HG03432 (cell line): ENCODE results near the gene FAM237B.
A peak's percentile ranks its signal among the peaks of the same experiment; 100 is the strongest.

ENCODE experiments used
- ATAC-seq: cut with Tn5 transposase; IDR thresholded peaks from one replicate; pipeline ENCODE4 v1.9.1; 2021; ENCODE audit warnings: mild to moderate bottlenecking, moderate library complexity; ENCODE audit not compliant: unreplicated experiment

Gene FAM237B

DNA sequence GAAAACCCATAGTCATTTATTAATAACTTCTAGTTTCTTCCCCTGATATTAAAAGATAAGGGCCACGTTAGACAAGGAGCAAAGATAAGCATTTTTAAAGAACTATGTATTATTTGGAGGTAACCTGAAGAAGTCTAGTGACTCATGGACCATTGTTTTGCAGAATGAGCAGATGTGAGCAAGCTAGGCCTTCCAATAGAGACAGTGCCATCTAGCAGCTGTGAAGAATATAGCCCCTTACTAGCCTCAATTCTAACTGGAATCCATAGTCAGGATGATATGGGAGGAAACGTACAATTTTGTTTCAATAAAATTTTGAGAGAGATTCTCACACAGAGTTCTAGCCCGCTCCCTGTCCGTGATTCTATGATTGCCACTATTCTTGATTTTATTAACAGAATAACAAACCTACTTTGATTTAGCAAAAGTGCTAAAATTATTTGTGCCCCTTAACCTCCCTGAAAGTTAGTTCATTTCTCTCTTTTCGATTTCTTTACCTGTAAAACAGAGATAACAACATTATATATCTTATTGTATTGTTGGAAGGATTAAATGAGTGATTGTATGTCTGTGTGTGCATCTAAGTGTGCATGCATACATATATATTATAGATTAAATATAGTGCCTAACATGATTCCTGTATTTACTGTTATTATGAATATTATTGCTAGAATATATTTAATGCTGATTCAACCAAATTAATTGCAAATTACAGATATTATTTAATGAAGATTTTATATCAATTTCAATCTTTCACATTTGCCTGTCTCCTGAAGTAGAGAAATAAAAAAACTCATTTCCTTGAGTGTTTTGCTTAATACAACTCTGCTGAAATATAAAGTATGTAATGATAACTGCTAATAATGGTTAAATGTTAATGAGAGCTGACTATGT is 22.7 kb downstream of the FAM237B start:
- ATAC-seq, result peak; percentile 92

DNA sequence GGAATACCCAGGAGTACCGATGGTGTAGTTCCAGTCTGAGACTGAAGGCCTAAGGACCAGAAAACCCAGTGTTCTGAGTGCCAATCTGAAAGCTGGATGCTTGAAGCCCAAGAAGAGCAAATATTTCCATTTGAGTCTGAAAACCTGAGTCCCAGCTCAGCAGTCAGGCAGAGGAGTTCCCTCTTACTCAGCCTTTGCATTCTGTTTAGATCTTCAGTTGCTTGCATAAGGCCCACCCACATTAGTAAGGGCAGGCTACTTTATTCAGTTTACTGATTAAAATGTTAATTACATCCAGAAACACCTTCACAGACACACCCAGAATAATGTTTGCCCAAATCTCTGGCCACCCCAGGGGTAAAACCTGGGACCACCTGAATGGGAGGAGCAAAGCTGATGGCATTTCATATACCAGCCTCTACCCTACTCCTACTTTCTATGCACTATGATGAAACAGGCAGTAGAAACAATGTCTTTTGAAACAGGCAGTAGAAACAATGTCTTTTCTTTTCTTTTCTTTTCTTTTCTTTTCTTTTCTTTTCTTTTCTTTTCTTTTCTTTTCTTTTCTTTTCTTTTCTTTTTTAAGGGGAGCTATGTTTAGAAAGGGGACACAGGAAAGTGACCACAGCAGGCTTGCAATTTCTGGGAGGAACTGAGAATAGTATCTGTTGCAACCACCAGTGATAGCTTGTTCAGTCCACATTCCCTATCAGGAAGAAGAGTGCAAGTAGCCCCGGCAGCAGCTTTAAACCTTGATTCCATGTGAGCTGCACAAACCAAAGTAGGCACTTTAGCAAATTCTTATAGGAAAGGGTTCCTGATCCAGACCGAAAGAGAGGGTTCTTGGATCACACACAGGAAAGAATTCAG is 30.6 kb downstream of the FAM237B start:
- ATAC-seq, result no peak

DNA sequence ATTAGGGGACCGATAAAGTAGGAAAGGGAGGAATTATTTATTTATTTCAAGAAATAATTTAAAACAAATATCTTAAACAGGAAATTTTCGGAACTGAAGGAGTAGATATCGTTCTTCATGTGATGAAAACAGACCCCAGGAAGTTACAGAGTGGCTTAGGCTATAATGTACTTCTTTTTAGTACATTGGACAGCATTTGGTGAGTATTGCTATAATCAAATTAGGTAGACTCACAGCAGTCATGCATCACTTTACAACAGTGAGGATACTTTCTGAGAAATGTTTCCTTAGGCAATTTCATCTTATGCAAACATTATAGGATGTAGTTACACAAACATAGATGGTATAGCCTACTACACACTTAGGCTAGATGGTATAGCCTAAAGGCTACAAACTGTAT is 33.0 kb downstream of the FAM237B start:
- no peak for ATAC-seq

DNA sequence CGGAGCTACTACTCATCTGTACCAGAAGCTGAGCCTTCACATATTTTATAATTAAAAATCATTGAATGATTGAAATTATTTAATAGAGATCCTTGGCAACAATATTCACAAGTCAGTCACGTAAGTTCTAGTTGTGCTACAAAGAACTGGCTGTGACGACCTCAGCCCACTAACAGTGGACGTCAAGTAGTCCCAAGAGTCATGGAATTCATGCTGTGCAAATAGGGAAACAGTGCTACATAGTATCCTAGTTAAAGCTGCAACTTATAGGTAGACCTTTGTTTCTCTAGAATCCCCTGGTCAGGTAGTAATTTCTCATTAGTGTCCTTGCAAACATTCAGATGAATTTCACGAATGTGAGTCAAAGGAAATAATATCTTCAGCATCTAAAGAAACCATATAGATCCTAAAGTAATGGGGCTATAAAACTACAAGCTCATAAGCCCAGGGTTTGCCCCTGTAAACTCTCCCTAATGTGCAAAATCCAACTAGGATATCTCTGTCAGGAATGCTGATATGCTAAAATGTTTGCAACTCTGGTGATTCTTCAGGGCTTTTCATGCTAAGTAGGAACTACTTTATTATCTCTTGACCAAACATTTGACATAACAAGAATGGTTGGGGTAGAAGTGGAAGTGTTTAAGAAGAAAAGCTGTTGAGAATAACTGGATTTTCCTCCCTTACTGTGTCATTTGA is 44.9 kb downstream of the FAM237B start:
- ATAC-seq, result no peak

DNA sequence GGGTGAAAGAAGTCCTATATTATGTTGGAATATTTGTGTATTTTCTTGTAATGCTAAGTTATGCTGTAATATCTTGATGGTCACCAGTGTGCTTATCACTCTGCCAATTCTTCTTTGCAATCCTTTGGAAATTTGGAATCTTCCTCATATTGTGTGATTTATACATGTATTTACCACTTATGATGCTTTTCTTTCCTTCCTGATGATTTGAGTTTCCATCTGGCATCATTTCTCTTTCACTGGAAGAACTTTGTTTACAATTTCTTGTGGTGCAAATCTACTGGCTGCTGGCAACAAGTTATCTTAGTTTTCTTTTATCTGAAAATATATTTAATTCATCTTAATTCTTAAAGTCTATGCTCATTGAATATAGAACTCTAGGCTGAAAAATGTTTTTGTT is 46.9 kb downstream of the FAM237B start:
- no peak for ATAC-seq

DNA sequence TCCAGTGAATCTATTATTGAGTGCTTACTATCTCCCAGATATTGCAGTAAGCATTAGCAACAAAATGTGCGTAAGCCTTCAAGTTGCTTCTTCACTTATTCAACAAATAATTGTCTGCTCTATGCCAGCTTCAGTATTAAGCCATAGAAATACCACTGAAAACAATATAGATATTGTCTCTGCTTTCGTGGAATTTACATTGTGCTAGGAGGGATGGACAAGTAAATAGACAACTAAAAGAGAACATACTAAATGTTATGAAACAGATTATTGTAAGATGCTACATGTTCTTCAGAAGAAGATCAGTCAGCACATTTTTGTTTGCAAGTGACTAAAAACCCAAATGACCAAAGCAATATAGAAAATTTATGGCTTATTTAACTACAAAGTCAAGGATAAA is 48.9 kb downstream of the FAM237B start:
- ATAC-seq, result no peak

DNA sequence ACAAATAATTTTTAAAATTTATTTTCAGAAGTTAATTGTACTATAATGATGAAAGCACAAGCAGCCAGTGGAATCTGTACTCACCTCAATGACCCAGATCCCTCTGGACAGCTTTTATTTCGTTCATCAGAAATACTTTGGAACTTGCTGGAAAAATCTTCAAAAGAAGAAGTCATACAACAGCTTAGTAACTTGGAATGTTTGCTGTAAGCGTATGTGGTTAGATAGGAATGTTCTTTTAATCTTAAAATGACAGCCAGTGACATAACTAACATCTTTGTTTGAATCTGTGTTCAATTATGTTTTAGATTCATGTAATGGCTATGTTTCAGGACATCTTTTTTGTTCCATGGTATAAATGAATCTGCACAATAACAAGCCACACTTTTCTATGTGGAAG is 49.4 kb downstream of the FAM237B start:
- no peak for ATAC-seq

DNA sequence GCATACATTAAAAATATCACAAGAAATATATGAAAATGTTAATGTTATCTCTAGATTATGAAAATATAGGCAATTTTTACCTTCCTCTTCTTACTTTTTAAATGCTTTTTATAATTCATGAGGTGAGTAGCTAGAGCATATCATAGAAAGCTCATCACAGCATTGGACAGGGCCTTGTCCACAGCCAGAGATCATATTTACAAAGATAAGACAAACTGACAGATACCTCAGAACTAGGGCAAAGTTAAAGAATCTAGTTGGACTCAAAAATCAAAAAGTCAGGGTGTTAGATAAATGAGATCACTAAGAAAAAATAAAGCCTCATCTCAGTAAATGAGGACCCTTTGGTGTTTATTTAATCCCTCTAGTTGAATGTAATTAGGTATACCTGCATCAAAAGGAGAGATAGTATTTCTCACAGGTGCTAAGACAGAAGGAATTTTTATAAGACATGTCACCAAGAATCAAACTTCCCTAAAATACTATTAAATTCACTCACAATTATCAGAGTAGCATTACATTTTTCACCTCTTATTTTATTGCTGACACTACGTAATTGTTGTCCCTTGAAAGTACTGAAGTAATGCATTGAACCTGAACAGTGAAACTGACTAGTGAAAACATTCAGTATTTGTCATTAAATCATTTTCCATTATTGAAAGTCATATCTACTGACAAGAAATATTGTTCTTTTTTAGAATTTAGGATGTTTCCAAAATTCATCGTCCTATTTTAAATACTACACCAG is 50.5 kb downstream of the FAM237B start:
- ATAC-seq, result no peak

DNA sequence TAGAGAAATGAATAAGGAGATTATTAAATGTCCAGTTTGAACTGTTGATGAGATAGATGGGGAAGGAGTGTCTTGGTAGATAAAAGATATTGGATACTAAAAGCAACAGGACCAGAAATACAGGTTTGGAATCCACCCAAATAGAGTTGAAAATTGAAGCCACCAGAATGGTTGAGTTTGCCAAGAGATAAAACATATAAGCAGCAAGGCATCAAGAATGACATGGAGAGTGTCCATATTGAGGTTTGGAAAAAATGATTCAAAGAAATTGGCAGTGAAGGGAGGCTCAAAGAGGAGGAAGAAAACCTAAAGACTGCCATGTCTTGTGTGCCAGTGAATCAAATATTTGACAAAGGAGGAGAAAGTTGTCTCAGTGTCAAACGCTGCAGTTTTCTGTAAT is 51.9 kb downstream of the FAM237B start:
- ATAC-seq, result no peak

DNA sequence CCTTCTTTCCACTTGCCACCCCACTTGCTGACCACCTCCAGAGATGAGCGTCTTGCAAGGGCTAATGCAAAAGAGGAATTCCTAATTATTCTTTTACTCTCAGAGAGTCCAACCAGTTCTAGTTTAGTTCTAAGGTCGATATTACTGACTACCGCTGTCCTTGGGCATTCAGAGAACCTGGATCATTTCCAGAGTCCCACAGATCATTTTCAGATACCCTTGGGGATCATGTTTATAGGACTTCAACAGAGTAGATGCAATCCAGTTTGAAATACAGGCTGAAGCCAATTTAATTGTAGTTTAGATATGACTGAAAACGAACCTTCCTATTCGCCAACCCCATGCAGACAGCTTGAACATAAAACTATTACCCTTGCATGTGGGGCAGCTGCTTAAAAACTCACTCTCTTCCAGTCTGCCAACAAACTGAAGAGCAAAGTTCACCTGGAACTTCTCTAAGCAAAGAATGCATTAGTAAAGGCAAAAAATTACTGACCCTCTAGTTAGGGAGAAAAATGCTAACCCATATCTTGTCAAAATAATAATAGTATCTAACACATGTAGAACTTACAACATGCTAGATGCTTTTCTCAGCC is 53.7 kb downstream of the FAM237B start:
- ATAC-seq, result no peak

DNA sequence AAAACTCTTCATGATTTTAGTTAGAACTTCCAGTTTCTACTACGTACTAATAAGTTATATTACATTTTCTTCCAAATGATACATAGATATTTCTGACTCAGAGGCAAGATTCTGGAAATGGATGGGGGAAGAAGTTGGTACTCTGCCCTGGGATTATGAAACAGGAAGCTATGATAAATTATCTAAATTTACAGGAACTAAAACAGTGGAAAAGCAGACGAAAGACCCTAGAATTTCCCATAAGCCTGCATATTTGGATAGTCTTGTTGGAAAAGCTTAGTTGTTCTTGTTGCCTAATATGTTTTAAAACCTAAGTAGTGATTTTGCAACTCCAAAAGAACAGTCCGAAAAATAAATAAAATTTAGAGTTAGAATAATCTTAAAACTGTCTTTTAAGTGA is 54.3 kb downstream of the FAM237B start:
- no peak for ATAC-seq
